Measurements from ENCODE around the gene CCDC28B. TPM values are rescaled to one million over a fixed set of nuclear protein-coding genes. Genes with fewer than 3 reads are reported as not detected.

Gene CCDC28B
- total RNA-seq, 1 donor: 22.5 TPM

DNA sequence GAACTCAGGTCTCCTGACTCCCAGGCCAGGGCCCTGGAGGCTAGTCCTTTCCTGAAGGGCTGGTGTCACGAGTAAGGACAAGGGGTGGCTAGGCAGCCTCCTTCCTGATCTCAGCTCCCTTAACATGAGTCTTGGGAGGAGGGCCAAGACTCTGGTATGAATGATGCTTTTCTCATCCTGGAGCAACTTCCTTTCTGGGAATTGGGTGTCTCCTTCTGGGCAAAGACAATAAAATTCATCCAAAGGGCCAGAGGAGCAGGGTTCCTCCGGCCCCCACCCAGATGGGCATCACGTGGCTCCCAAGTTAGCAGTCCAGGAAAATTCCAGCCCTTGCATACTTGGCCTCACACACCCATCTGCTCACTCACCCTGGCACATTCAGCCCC is 46.5 kb downstream of the CCDC28B start, which contains the start of gene FAM167B:
Gene FAM167B, plus strand, starts transcription at position 335 of the 386 bp plus-strand sequence. CDS start 200 bp downstream, outside the sequence.
- peak; percentile 87 for DNase-seq (ENCODE audit: low read depth)
- H3K4me3 ChIP-seq (ENCODE audit: low read depth, low read length): no peak within 1 kb of the TSS
- TF ChIP-seq, protein P1, sequence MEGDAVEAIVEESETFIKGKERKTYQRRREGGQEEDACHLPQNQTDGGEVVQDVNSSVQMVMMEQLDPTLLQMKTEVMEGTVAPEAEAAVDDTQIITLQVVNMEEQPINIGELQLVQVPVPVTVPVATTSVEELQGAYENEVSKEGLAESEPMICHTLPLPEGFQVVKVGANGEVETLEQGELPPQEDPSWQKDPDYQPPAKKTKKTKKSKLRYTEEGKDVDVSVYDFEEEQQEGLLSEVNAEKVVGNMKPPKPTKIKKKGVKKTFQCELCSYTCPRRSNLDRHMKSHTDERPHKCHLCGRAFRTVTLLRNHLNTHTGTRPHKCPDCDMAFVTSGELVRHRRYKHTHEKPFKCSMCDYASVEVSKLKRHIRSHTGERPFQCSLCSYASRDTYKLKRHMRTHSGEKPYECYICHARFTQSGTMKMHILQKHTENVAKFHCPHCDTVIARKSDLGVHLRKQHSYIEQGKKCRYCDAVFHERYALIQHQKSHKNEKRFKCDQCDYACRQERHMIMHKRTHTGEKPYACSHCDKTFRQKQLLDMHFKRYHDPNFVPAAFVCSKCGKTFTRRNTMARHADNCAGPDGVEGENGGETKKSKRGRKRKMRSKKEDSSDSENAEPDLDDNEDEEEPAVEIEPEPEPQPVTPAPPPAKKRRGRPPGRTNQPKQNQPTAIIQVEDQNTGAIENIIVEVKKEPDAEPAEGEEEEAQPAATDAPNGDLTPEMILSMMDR (IDR thresholded peaks at IDR 0.05; ENCODE audit: insufficient read depth, low read depth, low read length): no peak

DNA sequence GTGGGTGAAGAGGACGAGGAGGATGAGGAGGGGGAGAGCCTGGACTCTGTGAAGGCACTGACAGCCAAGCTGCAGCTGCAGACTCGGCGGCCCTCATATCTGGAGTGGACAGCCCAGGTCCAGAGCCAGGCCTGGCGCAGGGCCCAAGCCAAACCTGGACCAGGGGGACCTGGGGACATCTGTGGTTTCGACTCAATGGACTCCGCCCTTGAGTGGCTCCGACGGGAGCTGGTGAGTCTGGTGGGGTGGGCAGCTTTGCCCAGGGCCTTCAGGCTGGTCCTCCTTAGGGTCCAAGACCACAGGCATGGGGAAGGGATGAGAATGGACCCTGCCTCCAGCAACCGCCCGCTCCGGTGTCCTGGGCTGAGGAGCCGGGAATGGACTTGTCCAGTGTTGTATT is 47.1 kb downstream of the CCDC28B start:
- TF ChIP-seq, protein P1 (IDR thresholded peaks at IDR 0.05; ENCODE audit: insufficient read depth, low read depth, low read length): no peak
- no peak for DNase-seq (ENCODE audit: low read depth)
- H3K4me3 ChIP-seq (ENCODE audit: low read depth, low read length): no peak overlapping the region

DNA sequence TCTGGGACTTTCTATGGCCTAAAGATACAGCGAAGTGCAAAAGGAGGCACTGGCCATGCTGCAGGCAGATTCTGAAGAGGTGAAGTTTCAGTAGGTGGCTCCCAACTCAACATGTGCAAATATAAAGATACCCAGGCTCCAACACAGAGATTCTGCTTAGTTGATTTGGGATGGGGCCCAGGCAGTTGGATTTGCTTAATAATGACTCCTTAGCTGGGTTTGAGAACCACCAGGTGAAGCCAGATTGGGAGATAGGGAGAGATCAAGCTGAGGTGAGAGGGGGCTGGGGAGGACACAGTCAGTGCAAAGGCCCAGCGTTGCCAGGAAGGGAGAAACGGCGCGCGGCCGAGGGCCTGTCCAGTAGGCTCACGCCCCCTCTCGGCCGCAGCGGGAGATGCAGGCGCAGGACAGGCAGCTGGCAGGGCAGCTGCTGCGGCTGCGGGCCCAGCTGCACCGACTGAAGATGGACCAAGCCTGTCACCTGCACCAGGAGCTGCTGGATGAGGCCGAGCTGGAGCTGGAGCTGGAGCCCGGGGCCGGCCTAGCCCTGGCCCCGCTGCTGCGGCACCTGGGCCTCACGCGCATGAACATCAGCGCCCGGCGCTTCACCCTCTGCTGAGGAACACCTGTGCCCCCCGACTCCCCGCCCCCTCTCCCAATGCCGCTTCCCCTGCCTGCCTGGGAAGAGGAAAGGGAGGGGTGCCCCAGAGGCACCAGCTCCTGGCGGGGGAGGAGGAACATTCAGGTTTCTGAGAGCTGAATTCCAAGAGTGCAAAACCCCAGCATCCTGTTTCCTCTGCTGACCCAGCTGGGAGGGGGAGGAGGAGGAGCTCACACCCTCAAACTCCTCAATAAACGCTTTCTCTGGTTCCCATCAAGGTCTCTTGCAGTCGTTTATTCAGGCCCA is 47.8 kb downstream of the CCDC28B start:
- H3K4me3 ChIP-seq (ENCODE audit: low read depth, low read length): no peak overlapping the region
- TF ChIP-seq, protein P1 (IDR thresholded peaks at IDR 0.05; ENCODE audit: insufficient read depth, low read depth, low read length): peak; percentile 91

DNA sequence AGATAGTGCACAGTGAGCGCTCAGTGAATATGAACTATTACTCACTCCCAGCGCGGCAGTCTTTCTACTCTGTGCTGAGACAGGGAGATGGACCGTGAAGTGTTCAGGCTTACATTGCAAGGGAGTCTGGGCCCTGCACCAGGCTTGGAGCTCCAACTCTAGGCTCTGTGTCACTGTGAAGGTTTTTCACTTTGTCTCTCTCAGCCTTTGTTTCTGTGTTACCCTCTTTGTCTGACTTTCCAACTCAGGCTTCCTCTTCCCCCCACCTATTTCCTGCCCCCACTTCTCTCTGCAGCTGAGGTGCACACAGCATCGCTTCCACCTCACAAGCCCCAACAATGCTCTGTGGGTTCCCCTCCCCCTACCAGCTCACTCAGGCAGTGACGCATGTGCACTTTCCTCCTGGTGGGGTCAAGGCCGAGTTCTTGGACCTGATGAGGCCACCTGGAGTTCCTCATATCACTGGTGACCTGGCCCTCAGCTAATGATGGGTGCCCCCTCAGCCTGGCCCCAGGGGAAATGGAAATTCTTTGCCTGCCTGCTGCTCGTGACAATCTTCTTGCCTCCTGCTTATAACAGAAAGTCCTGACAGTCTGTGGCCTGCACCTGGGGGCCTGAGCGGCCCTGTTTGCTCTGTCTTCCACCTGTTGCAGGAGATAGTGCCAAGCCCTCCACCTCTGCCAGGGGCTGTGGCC is 49.6 kb downstream of the CCDC28B start:
- no peak for DNase-seq (ENCODE audit: low read depth)
- TF ChIP-seq, protein P1 (IDR thresholded peaks at IDR 0.05; ENCODE audit: insufficient read depth, low read depth, low read length): no peak
- no peak overlapping the region for H3K4me3 ChIP-seq (ENCODE audit: low read depth, low read length)

More for the DNA sequence above, 47.8 kb downstream of the CCDC28B start:
- peak; percentile 72 for DNase-seq (ENCODE audit: low read depth)

DNA sequence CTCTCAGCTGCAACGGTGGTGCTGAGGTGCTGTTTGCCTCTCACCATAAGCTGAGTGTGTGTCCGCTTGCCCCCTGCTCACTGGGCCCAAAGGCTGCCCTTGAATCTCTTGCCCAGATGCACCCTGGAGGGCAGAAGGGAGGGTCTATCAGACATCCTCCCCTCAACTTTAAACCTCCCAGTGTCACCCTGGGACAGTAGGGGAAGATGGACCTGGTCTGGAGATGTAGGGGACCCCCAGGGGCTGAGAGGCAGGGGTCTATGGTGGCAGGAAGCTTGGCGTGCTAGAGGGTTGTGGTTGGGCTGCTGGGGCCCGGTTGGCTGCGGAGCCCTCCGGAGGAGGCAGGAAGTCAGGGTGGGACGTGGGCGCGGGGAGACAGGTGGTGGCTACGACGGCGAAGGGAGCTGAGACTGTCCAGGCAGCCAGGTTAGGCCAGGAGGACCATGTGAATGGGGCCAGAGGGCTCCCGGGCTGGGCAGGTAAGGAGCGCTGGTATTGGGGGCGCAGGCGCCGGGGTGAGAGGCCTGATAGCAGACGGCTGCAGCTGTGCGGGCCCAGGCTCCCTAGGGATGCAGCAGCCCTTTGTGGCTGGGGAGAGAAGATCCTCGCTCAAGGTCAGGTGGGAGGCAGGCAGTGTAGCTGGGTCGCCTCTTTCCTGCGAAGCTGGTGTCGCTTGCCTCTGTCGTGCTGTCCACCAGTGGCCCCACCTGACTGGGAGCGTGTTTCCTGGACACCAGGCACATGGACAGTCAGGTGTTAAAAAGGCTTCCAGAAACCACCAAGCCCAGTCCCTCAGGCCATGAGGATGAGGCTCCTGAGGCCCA is 50.7 kb downstream of the CCDC28B start, which contains the start of gene LCK:
Gene LCK, plus strand, starts transcription at position 373 of the 824 bp plus-strand sequence. CDS start 23,065 bp downstream, outside the sequence.
- TF ChIP-seq, protein P1 (IDR thresholded peaks at IDR 0.05; ENCODE audit: insufficient read depth, low read depth, low read length): no peak
- DNase-seq (ENCODE audit: low read depth): no peak
- H3K4me3 ChIP-seq (ENCODE audit: low read depth, low read length): no peak within 1 kb of the TSS

Other genes with a start within 250 kb of the CCDC28B start
- 50.3 and 51.0 TPM in 2 replicates for gene KHDRBS1, start 186.7 kb upstream of the CCDC28B start, total RNA-seq
- 5.6 and 5.8 TPM in 2 replicates for gene TMEM39B, start 127.7 kb upstream of the CCDC28B start, total RNA-seq
- 61.8 and 96.7 TPM in 2 replicates for gene KPNA6, start 92.5 kb upstream of the CCDC28B start, total RNA-seq
- gene TXLNA, start 20.9 kb upstream of the CCDC28B start, total RNA-seq: 105 and 128 TPM in 2 replicates
- gene IQCC, start 5.1 kb downstream of the CCDC28B start, total RNA-seq: 0.86 and 2.3 TPM in 2 replicates
- not detected in 2 replicates for gene DCDC2B, start 8.5 kb downstream of the CCDC28B start, total RNA-seq
- 21.6 and 23.8 TPM in 2 replicates for gene TMEM234, start 21.8 kb downstream of the CCDC28B start, total RNA-seq
- 264 and 280 TPM in 2 replicates for gene EIF3I, start 21.8 kb downstream of the CCDC28B start, total RNA-seq
- 0.97 and 5.2 TPM in 2 replicates for gene FAM167B, start 46.6 kb downstream of the CCDC28B start, total RNA-seq
- 0.43 TPM in 1 of 2 replicates, not detected in the other for gene LCK, start 50.7 kb downstream of the CCDC28B start, total RNA-seq
- gene HDAC1, start 91.5 kb downstream of the CCDC28B start, total RNA-seq: 67.6 and 95.0 TPM in 2 replicates
- gene MARCKSL1, start 135.6 kb downstream of the CCDC28B start, total RNA-seq: 30.9 and 32.4 TPM in 2 replicates
- 1.3 TPM in 2 replicates for gene FAM229A, start 161.9 kb downstream of the CCDC28B start, total RNA-seq
- 0.86 and 0.97 TPM in 2 replicates for gene TSSK3, start 161.9 kb downstream of the CCDC28B start, total RNA-seq
- 58.3 and 76.4 TPM in 2 replicates for gene BSDC1, start 193.8 kb downstream of the CCDC28B start, total RNA-seq

Data from fibroblast of villous mesenchyme (primary cell).